Activated effector memory CD4-positive, alpha-beta T cell treated with Interleukin-2 at 50 U/mL for 16 hours (primary cell): ENCODE measurements around the gene BCAS1.
"Not testable (repeated sequence)": the region's sequence is repeated elsewhere in the genome, so short reads cannot be mapped to it uniquely, and the experiment has no call there.

Source experiments
- DNase-seq: peaks from one replicate; pipeline ENCODE4 v3.0.0-alpha.2; 2020

Gene BCAS1

DNA sequence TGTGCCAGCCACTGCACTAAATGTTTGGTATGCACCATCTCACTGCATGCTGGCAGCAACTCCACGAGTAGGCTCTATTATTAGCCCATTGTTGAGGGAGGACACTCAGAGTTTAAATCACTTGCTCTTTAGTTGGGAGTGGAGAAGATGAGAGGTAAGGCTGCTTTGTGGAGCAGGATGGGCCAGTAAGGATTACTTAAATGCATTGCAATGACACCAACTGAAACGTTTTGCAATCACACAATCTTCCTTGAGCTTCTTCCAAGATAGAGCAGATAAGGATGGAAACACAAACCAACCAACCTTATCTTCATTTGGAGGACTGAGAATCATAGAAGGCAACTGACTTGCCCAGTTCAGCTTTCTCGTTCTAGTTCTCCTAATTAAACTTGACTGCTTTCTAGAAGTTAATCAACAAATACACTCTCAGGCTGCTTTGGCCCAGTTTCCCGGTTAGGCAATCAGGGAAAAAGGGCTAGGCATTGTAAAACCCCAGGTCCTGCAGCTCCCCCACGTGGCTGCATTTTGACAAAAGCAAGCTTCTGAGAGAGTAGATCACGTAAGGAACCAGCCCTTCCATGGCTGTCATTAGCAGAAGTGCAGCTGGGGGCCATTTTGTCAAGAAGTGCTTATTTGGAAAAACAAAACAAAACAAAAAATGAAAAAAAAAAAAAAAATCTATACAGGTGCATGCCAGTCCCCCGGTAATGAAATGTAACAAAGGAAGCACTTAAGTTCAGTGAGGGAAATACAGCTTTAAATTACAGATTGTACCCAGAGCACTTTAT, 130.6 kb downstream of the BCAS1 start:
- peak; percentile 46 for DNase-seq

DNA sequence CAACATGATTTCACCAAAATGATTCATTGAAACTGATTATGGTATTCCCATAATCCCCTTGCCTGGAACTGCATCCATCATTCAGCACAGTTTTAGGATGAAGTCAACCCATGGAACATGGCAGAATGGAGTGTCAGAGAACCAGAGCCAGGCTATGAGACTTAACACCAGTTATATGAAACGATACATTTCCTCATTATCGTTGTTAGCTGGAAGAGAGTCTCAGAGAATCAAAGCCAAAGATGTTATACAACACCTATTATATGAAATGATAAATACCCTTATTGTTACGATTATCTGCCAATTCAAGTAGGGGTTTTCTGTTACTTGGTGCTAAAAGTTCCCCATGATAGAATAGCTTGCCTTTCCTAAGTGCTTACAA, 131.2 kb downstream of the BCAS1 start:
- DNase-seq: no peak

DNA sequence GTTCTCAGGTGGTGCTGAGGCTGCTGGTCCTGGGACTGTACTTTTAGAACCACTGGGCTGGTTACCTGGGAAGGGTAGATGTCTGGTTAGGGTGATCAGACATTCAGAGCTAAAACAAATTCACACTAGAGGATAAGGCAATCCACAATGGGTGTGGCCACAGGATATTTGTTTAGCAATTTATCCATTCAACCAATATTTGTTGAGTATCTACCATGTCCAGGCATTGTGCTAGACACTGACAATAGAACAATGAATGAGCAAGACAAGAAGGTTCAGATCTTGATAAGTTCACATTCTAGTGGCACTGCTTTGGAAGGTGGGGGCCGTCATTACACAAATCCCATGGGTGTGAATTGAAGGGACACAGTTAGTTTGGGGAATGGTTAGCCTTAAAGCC, 131.7 kb downstream of the BCAS1 start:
- no peak for DNase-seq

DNA sequence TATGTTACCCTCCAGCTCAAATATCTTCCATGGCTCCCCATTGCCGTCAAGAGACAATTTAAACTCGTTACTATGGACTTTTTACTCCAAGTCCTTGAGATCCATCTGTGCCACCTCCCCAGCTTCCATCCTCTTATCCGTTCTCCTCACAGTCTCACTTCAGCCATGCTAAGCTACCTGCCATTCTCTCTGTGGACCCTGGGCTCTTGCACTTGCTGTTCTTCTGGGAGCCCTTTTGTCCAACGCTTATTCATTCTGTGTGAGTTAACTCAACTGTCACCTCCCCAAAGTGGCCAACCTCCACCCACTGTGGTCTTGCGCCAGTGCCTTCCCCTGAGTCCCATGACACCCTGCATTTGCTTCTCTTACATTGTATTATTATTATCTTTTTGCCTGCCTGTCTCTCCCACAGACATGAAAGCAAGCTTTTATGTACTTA, 132.4 kb downstream of the BCAS1 start:
- DNase-seq: no peak

DNA sequence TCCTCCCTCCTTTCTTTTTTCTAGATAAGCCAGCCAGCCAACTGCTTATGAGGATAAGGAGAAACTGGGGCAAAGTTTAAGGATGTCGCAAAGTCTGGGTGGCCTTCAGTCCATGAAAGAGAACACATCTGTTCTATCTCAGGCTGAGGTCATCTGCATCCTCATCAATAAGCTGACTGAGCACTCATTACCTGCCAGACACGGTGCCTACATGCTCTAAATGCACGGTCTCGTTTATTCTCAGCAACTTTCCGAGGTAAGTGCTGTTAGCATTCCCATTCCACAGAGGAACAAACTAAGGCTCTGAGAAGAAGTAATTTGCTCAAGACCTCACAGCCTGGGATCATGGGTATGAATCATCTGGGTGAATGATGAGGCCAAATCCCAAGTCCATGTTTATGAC, 133.1 kb downstream of the BCAS1 start:
- no peak for DNase-seq

DNA sequence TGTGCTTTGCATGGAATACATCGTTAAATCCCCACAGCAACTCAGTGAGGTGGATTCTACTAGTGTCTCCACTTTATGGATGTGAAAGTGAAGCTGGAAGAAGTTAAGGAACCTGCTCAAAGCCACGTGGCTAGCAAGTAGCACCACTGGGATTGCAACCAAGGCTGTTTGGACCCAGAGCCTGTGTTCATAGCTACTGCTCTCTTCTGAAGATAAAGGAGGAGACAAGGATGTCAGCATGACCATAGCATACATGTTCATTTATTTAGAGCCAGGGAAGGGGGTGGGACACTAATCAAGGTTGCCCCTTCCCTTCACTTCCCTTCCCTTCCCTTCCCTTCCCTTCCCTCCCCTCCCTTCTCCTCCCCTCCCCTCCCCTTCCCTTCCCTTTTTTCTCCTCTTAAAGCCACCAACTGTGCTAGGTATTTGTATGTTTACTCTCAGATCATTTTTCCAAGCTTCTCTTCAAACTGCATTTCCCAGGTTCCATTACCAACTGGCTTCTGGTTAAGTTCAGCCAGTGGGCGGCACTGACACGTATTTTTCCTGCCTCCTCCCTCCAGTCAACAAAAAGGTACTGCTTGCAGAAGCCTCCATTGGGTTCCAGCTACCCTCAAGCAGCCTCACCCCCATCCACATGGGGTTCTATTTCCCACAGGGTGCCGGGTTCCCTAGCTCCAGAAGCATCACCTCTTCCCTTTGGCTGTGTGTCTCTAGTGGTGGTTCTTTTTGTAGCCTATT, 134.9 kb downstream of the BCAS1 start:
- no peak for DNase-seq

DNA sequence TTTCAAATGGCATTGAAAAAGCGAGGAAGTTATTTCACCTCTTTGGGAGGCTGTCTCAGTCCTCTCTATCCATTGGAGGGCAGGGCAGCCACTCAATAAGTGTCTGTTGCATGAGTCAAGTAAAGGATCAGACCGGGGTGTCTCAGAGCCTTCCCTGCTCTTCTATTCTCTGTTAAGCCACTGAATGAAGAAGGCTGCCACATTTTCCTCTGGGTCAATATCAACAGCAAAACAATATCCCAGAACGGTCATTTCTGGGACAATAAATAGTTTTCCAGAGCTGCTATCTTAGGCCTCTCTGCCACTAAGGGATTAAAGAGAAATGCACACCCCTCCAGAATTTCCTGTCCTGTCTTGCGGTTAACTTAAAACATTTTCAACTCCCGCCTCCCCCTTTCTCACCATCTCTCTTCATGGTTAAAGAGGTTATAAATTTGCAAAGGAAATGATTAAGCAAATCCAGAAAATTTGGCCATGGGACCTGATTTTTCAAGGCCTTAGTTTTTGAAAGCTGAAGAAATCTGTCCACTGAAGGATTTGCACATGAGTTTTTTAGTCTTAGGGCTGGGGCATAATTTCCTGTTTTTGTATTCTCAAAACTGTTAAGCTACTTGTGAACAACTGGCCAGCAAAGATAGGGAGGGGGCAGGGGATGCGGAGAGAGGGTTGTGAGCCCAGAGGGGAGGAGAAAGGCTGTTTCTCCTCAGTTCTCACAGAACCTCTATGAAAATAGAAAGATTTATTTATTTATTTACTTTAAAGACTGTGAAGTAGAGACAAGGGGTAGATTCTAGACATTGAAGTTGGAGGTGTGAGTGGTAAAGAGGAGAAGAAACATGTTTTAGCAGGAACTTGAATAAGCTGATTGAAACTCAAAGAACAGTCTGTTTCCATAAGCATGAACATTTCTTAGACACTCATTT, 135.7 kb downstream of the BCAS1 start:
- no peak for DNase-seq

DNA sequence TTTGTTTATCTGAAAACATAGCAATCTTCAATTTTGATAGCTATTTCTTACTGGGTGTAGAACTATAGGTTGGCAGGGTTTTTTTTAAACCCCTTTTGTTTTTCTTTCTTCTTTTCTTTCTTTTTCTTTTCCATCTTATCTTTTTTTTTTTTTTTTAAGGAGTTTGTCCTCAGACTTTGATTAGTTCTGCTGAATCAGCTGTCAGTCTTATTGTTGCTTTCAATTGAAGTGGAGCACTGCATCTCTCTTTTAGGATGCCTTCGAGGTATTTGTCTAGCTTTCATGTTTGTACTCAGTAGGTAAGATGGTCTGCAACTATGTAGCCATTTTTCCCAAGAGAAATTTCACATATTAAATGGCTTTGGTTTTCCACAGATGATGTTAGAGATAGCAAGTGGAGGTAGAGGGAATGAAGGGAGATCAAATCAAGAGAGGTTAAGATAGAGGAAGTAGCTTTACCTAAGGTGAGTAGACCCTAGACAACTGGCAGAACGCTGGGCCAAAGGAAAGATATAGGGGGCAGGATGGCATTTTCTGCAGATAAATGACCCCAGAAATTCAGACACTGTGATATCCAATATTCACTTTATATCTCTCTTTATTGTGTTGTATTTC, 137.1 kb downstream of the BCAS1 start:
- DNase-seq: no peak

DNA sequence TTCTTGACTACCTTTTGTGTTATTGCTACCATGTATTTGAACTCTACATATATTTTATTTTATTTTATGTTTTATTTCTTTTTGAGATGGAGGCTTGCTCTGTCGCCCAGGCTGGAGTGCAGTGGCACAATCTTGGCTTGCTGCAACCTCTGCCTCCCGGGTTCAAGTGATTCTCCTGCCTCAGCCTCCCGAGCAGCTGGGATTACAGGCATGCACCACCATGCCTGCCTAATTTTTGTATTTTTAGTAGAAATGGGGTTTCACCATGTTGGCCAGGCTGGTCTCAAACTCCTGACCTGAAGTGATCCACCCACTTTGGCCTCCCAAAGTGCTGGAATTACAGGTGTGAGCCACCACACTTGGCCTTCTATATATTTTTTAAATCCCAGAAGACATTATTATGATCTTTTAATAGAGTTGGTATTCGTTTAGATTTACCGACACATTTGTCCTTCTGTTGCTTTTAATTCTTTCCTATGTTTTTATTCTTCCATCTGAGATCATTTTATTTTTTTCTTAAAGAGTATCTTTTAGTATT, 137.7 kb downstream of the BCAS1 start:
- DNase-seq: not testable (repeated sequence)

DNA sequence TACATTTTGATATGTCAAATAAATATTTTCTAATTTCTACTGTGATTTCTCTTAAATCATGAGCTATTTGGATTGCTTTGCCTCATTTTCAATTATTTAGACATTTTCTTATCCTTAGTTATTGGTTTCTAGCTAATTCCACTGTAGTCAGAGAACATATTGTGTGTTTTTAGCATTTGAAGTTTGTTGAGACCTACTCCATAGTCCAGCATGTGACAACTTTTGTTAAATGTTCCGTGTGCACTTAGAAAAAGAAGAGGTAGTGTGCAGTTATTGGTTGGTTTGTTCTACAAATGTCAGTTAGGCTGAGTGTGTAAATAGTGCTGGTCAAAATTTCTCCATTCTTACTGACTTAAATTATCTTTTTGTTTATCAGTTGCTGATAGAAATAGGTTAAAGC, 138.8 kb downstream of the BCAS1 start:
- no peak for DNase-seq

DNA sequence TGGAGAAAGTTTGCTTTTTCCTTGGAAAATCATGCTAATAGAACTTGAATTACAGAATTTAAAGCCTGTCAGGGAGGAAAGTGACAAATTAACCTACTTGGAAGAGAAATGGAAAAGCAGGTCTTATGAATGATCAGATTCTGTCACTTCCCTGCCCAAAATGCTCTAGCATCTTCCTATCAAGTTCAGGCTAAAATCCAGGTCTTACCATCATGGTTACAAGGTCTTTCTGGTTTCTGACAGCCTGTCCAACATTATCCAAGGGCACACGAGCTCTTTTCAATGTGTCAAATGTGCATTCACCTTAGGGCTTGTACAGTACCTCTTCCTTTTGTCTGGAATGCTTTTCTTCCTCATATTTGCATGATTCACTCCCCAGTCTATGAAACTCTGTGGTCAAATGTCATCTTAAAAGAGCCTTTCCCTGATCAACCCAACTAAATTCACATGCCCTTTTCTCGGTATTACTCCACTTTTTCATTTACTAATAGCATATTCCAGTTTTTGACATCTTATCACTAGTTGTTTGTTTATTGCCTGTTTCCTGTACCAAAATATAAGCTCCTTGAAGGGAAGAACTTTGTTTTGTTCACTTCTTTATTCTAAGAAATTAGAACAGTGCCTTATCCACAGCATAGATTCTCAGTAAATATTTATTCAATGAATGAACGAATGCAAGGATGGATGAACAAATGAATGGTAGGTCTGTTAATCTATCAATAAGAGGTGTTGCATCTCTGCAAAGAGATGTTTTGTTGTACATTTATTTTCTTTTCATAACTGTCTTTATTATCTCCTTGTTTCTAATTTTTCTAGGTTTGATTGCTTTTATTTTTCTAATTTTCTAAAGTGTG, 139.5 kb downstream of the BCAS1 start:
- DNase-seq: no peak

DNA sequence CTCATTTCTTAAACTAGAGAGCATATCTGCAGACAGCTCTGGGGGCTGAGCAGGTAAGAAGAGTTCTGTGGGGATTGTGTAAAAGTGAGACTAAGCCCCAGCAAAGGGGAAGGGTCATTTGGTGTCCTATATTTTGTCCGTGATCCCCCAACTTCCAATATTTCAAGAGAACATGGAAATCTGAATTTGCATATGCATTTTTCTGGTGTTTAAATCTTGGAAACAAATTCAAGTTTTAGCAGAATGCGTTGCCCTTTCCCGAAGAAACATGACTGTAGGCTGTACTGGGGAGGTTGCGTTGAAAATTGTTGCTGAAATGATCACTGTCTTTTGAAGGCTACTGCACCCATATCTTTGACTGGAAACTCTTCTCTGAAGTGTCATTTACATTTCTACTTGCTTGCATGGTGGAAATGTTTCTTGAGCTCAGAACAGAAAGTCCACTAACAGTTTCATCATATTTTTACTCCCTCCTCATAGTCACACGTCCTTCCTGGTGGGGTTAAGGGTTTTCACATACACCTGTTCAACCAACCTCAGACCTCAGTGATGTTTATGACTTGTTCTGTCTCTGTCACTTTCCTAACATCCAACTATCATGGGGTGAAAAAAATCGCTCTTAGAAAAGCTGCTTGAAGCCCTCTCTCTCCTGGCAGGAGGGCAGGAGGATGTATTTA, 140.3 kb downstream of the BCAS1 start:
- no peak for DNase-seq

DNA sequence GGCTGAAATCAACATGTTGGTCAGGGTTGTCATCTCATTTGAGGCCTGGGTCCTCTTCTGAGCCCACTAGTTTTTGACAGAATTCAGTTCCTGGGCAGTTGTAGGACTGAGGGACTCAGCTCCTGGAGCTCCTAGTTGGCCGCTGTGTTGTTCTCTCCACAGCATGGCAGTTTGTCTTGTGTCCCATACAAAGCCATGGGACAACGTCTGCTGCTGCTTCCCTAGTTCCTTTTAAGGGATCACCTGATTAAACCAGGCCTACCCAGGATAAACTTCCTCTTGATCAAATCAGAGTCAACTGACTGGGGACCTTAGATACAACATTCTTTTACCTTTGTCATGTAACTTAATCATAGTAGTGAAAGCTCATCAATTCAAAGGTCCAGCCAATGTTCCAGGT, 141.0 kb downstream of the BCAS1 start:
- no peak for DNase-seq

DNA sequence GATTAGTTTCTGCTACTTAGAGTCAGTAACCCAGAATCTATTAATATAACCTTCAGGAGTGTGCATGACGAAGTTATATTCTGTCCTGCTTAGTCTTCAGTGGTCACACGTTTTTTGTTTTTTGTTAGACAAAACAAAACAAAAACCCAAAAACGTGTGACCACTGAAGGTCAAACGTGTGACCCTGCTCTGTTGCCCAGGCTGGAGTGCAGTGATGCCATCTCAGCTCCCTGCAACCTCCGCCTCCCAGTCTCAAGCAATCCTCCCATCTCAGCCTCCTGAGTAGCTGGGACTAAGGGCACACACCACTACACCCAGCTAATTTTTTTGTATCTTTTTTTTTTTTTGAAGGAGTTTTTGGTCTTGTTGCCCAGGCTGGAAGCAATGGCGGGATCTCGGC, 142.4 kb downstream of the BCAS1 start:
- no peak for DNase-seq

DNA sequence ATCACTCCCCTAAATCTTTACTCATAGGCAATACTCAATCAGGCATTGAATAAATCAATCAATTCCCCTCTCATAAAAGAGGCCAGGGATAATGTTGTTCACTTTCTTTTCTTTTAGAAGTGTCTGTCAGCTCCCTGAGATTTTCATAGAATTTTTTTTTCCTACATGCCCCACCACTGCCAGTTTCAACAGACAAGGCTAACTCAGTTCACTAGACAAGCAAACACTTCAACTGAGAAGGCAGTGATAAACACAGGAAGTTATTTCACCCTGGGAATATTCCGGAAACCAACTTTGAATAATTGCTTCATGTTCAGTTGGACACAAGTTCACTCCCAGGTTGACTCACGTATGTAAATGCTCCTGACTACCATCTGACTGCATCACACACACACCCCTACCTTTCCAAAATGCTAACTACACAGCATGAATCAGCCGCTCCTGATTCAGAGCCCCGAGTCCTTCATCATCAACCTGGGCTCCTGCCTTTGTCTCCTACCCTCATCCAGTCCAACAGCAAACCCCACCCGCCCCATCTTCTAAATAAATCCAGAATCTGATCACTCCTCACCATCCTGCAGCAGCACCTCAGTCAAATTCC, 143.9 kb downstream of the BCAS1 start:
- no peak for DNase-seq

DNA sequence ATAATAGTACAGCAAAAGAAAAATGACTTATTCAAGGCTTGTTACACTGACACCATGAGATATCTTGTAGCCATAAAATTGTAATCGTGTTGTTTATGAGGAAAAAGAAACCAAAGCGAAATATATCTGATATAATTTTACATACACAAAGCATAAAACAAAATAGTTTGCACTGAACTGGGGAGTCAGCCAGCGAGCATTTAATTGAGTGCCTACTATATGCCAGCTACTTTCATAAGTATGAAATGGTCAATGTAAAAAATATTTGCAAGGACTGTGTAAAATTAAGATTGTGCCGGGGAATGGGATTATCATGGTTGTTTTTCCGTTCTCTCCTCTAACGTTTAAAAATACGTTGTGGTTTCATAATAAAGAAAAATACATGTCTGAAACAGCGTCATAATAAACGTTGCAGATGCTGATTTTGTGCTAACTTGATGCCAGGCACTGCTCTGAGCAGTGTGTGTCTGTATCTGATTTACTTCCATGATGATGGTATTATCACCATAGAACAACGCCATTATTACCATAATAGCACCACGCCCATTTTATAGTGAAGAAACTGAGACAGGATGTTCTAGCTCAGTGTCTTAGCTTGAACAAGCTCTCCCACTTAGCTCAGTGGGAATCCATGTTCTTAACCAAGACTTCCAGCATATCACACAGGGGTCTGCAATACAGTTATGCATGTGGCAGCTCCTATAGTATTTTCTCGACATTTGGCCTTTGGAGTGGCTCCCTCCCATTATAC, 144.6 kb downstream of the BCAS1 start:
- no peak for DNase-seq

DNA sequence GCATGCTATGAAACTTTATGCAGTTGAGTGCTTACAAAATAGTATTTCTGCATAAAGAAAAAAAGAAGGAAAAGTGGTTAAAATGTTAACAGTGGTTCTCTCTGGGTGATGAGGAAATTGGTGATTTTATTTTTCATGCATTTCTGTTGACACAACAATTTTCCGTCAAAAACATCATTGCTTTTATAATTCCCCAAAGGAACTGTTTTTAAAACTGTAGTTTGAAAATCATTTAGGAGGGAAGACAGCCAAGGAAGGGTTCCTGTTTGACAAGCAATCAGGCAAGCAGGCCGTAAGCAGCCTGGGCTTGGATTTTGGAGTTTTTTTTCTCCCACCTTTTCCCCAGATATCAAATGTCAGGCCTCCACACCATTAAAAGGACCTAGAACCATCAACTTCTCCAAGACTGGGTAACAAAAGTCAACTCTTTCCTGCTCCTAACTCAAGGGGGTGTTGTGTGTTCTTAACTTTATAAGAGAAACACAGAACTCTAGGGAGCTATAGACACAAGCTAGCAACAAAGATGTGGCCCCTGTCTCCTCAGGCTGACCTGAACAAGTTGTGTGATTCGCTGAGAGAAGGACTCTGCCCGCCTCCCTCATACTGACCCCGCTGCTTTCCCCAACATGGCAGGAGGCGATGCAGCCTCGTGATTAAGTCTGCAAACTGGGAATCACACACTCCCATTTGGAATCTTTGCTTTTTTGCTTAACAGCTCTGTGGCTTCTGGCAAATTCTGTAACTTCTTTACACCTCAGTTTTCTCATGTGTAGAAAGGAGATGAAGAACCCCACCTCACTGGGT, 146.6 kb downstream of the BCAS1 start:
- no peak for DNase-seq

DNA sequence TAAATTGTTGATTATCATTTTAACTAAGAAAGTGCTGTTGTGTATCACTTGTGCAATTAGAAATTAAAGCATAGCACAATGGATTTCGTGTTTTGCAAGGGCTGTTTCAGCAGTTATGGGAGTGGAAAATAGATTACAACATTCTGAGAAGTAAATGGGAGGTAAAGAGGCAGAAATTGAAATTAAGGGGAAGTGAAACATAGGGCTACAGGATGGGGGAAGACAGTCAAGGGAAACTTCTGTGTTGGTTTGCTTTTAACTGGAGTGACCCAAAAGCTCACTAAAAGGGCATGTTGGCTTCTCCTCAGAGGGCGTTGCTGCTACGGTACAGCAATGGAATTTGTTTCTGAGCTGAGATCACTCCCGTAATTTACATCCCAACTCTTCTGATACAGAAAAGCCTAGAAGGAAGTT, 147.5 kb downstream of the BCAS1 start:
- DNase-seq: no peak

DNA sequence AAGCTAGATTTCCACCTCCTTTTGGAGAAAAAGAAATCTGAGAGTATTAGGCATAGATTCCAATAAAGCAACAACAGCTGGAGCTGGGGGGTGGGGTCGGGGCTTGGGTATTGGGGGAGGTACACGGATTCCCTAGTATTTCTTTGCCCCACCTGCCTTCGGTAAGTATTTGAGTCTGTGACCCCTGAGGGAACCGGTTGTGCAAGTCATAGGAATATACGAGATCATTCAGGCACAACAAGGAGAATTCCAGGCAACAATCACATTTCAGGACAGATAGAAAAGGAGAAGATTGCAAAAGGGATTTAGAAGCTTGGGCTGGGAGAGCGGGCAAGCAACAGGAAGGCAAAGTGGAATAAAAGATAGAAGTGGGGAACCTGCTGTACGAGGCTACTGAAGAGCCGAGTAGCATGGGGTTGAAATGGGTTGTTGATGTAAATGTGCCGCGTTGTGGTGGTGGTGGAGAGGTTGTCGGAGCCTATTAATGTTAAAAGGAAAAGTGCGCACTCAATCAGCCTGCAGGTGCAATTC, 148.9 kb downstream of the BCAS1 start:
- no peak for DNase-seq
